BLaER1 (cell line): Measurements from ENCODE around the gene ABCA3.

Source experiments
- H3K27ac ChIP-seq: shearing (Covaris generic); formaldehyde crosslinking; 2 replicates; pipeline ENCODE4 v1.8.1; 2022
- H3K27me3 ChIP-seq: shearing (Covaris generic); formaldehyde crosslinking; 2 replicates; pipeline ENCODE4 v1.8.1; 2022
- H3K36me3 ChIP-seq: shearing (Covaris generic); formaldehyde crosslinking; 2 replicates; pipeline ENCODE4 v1.8.1; 2022
- H3K4me1 ChIP-seq: shearing (Covaris generic); formaldehyde crosslinking; 2 replicates; pipeline ENCODE4 v1.8.1; 2022
- H3K4me2 ChIP-seq: shearing (Covaris generic); formaldehyde crosslinking; 2 replicates; pipeline ENCODE4 v1.8.1; 2022
- H3K4me3 ChIP-seq: shearing (Covaris generic); formaldehyde crosslinking; 2 replicates; pipeline ENCODE4 v1.8.1; 2022
- H3K9ac ChIP-seq: shearing (Covaris generic); formaldehyde crosslinking; 2 replicates; pipeline ENCODE4 v1.8.1; 2022
- H3K9me3 ChIP-seq: shearing (Covaris generic); formaldehyde crosslinking; 2 replicates; pipeline ENCODE4 v1.8.1; 2022
- H4K20me1 ChIP-seq: shearing (Covaris generic); formaldehyde crosslinking; 2 replicates; pipeline ENCODE4 v1.8.1; 2022
- Cebpa-rat ChIP-seq: shearing (Covaris generic); IDR thresholded peaks from 2 replicates; pipeline ENCODE4 v1.8.1; 2022

The ABCA3 gene

GRCh38 chr16:2358811-2359210 lies 18.3 kb upstream of the ABCA3 start:
- Histone ChIP-seq H4K20me1 (no peaks in the 10 kb centered on the region), H3K36me3 (no peaks in the 10 kb centered on the region), H3K4me3 (no peak overlapping the region), H3K4me2 (no peak overlapping the region), H3K4me1 (no peaks in the 10 kb centered on the region), H3K9ac (no peak overlapping the region), H3K9me3 (peaks cover 13% of the 10 kb centered on the region), H3K27ac (no peak overlapping the region), H3K27me3 (no peaks in the 10 kb centered on the region)
- TF ChIP-seq Cebpa-rat: no peak

- Histone ChIP-seq H3K4me2 (no peak overlapping the region), H4K20me1 (no peaks in the 10 kb centered on the region), H3K27me3 (no peaks in the 10 kb centered on the region), H3K9me3 (peaks cover 13% of the 10 kb centered on the region), H3K4me1 (no peaks in the 10 kb centered on the region), H3K36me3 (no peaks in the 10 kb centered on the region), H3K4me3 (no peak overlapping the region), H3K9ac (no peak overlapping the region), H3K27ac (no peak overlapping the region)
- TF ChIP-seq Cebpa-rat: no peak
These were observed 16.8 kb upstream of the ABCA3 start for GRCh38 chr16:2357331-2357730.

GRCh38 chr16:2350500-2350899 lies 10.0 kb upstream of the ABCA3 start:
- H3K36me3 ChIP-seq: no peaks in the 10 kb centered on the region
- H3K4me1 ChIP-seq: no peaks in the 10 kb centered on the region
- no peak for TF ChIP-seq Cebpa-rat
- no peak overlapping the region for H3K9ac ChIP-seq
- no peak overlapping the region for H3K27ac ChIP-seq
- H3K9me3 ChIP-seq: no peaks in the 10 kb centered on the region
- H4K20me1 ChIP-seq: no peaks in the 10 kb centered on the region
- no peaks in the 10 kb centered on the region for H3K27me3 ChIP-seq
- H3K4me2 ChIP-seq: no peak overlapping the region
- H3K4me3 ChIP-seq: no peak overlapping the region

- no peak overlapping the region for H3K9ac ChIP-seq
- H3K27me3 ChIP-seq: peaks cover 35% of the 10 kb centered on the region
- H3K4me1 ChIP-seq: peaks cover 14% of the 10 kb centered on the region
- H3K36me3 ChIP-seq: no peaks in the 10 kb centered on the region
- no peak for TF ChIP-seq Cebpa-rat
- no peak overlapping the region for H3K4me2 ChIP-seq
- H3K27ac ChIP-seq: no peak overlapping the region
- H3K4me3 ChIP-seq: no peak overlapping the region
- no peaks in the 10 kb centered on the region; the same call in 1 of the 2 replicates for H4K20me1 ChIP-seq
- H3K9me3 ChIP-seq: no peaks in the 10 kb centered on the region
These were observed 2.7 kb upstream of the ABCA3 start for GRCh38 chr16:2343211-2343610.

- H3K4me1 ChIP-seq: peaks cover 14% of the 10 kb centered on the region
- H3K36me3 ChIP-seq: no peaks in the 10 kb centered on the region
- no peak overlapping the region for H3K4me2 ChIP-seq
- H4K20me1 ChIP-seq: no peaks in the 10 kb centered on the region; the same call in 1 of the 2 replicates
- no peak overlapping the region for H3K27ac ChIP-seq
- TF ChIP-seq Cebpa-rat: no peak
- no peaks in the 10 kb centered on the region for H3K9me3 ChIP-seq
- H3K27me3 ChIP-seq: peaks cover 35% of the 10 kb centered on the region
- no peak overlapping the region for H3K4me3 ChIP-seq
- H3K9ac ChIP-seq: no peak overlapping the region
These were observed 1.2 kb upstream of the ABCA3 start for GRCh38 chr16:2341456-2342447.

- no peak for TF ChIP-seq Cebpa-rat
- H3K4me2 ChIP-seq: peak overlapping the region; percentile 89
- peaks cover 35% of the 10 kb centered on the region for H3K27me3 ChIP-seq
- H3K27ac ChIP-seq: peak overlapping the region; percentile 48; the same call in 1 of the 2 replicates
- H3K36me3 ChIP-seq: no peaks in the 10 kb centered on the region
- no peaks in the 10 kb centered on the region for H3K9me3 ChIP-seq
- H4K20me1 ChIP-seq: peaks cover 6% of the 10 kb centered on the region; the same call in 1 of the 2 replicates
- peak overlapping the region; percentile 71 for H3K9ac ChIP-seq
- H3K4me1 ChIP-seq: peaks cover 14% of the 10 kb centered on the region
- peak overlapping the region; percentile 82 for H3K4me3 ChIP-seq
These were observed 725 bp downstream of the ABCA3 start for GRCh38 chr16:2339521-2340484.

- H3K9me3 ChIP-seq: no peaks in the 10 kb centered on the region
- no peak overlapping the region for H3K9ac ChIP-seq
- H3K27me3 ChIP-seq: peaks cover 29% of the 10 kb centered on the region
- no peaks in the 10 kb centered on the region for H3K36me3 ChIP-seq
- no peak overlapping the region for H3K4me2 ChIP-seq
- no peak for TF ChIP-seq Cebpa-rat
- H3K4me3 ChIP-seq: no peak overlapping the region
- peaks cover 6% of the 10 kb centered on the region for H4K20me1 ChIP-seq
- H3K27ac ChIP-seq: no peak overlapping the region
- H3K4me1 ChIP-seq: peaks cover 14% of the 10 kb centered on the region
These were observed 2.9 kb downstream of the ABCA3 start for GRCh38 chr16:2337431-2338296.

- H3K4me2 ChIP-seq: no peak overlapping the region
- no peak overlapping the region for H3K4me3 ChIP-seq
- TF ChIP-seq Cebpa-rat: no peak
- H3K9me3 ChIP-seq: no peaks in the 10 kb centered on the region
- H3K36me3 ChIP-seq: no peaks in the 10 kb centered on the region
- H3K27ac ChIP-seq: no peak overlapping the region
- peaks cover 13% of the 10 kb centered on the region; the same call in 1 of the 2 replicates for H3K27me3 ChIP-seq
- peaks cover 6% of the 10 kb centered on the region for H4K20me1 ChIP-seq
- H3K4me1 ChIP-seq: peaks cover 10% of the 10 kb centered on the region
- H3K9ac ChIP-seq: no peak overlapping the region
These were observed 5.1 kb downstream of the ABCA3 start for GRCh38 chr16:2335286-2335895.
